Hematopoietic multipotent progenitor cell (in vitro differentiated cells): ENCODE results near the gene COQ10B. TPM values are rescaled to one million over a fixed set of nuclear protein-coding genes. Genes with fewer than 3 reads are reported as not detected.
A peak's percentile ranks its signal among the peaks of the same experiment; 100 is the strongest.
"Not testable (repeated sequence)": the region's sequence is repeated elsewhere in the genome, so short reads cannot be mapped to it uniquely, and the experiment has no call there.

ENCODE experiments used
- DNase-seq, 3 donors: peaks; one replicate each; pipeline ENCODE4 v3.0.0-alpha.2; 2011 to 2015; ENCODE audit warnings: low read depth in 2 of 3, low spot score in 2 of 3
- total RNA-seq: library from RNA; depleted of rRNA; stranded (reverse); fragments of >200 nt; gene quantifications from one replicate; pipeline ENCODE4 v1.2.3, GENCODE V29; 2012

The COQ10B gene
- total RNA-seq, 1 donor: 16.2 TPM

GRCh38 chr2:197450465-197450864, 2.9 kb upstream of the COQ10B start:
- DNase-seq: no peak

- peak in 1 of 3 donors; percentile 23 for DNase-seq
Measured at GRCh38 chr2:197450935-197451358, 2.4 kb upstream of the COQ10B start.

GRCh38 chr2:197452754-197453122, 614 bp upstream of the COQ10B start:
- DNase-seq: no peak

- no peak for DNase-seq
Measured at GRCh38 chr2:197453914-197454398, 604 bp downstream of the COQ10B start.

GRCh38 chr2:197454923-197455322, 1.6 kb downstream of the COQ10B start:
- no peak for DNase-seq

- DNase-seq: no peak
Measured at GRCh38 chr2:197455428-197455827, 2.1 kb downstream of the COQ10B start.

GRCh38 chr2:197460649-197461048, 7.3 kb downstream of the COQ10B start:
- no peak for DNase-seq

- no peak for DNase-seq
Measured at GRCh38 chr2:197461057-197461456, 7.7 kb downstream of the COQ10B start.

- no peak for DNase-seq
Measured at GRCh38 chr2:197464175-197464574, 10.8 kb downstream of the COQ10B start.

- DNase-seq: no peak
Measured at GRCh38 chr2:197472166-197472565, 18.8 kb downstream of the COQ10B start.

GRCh38 chr2:197477797-197478196, 24.4 kb downstream of the COQ10B start:
- DNase-seq: no peak

- DNase-seq: no peak
Measured at GRCh38 chr2:197480165-197481036, 27.0 kb downstream of the COQ10B start.

- DNase-seq: not testable (repeated sequence)
Measured at GRCh38 chr2:197484248-197484647, 30.9 kb downstream of the COQ10B start.

GRCh38 chr2:197486175-197486574, 32.8 kb downstream of the COQ10B start:
- DNase-seq: no peak

- no peak for DNase-seq
Measured at GRCh38 chr2:197487385-197487784, 34.0 kb downstream of the COQ10B start.

GRCh38 chr2:197495433-197496134, 42.2 kb downstream of the COQ10B start:
- no peak for DNase-seq

GRCh38 chr2:197496695-197497094, 43.3 kb downstream of the COQ10B start:
- DNase-seq: no peak

- DNase-seq: no peak
Measured at GRCh38 chr2:197497326-197497725, 44.0 kb downstream of the COQ10B start.

- DNase-seq: no peak
Measured at GRCh38 chr2:197498235-197498936, 45.0 kb downstream of the COQ10B start.

GRCh38 chr2:197498937-197499593, 45.7 kb downstream of the COQ10B start:
- peak; percentile 7 to 56 (median 42) for DNase-seq
